HEK293 (cell line): Measurements from ENCODE around the gene CYP27C1.

ENCODE experiments used
- CTCF ChIA-PET: fragments of 350-600 bp; formaldehyde crosslinking; extraction: SDS; loops from one replicate; lab custom pipeline; 2021; ENCODE audit warnings: antibody characterized with exemption; lab: Yijun Ruan, JAX
- POLR2A ChIA-PET: fragments of 300-600 bp; formaldehyde crosslinking; extraction: SDS; loops from one replicate; lab custom pipeline; 2020; ENCODE audit warnings: antibody characterized with exemption, inconsistent platforms; lab: Yijun Ruan, JAX
- H3K27ac ChIP-seq: fragments of 200-500 bp; sonication (Bioruptor generic); 2 replicates; pipeline ENCODE4 v1.5.1; 2014; ENCODE audit warnings: low read depth, low read length, control low read depth, inconsistent platforms; ENCODE audit errors: extremely low read depth
- H3K36me3 ChIP-seq, 2 experiments: fragments of 200-500 bp in 1 of 2; sonication (Bioruptor generic) in 1 of 2; 1 replicate in 1 of 2; 2 replicates in 1 of 2; pipeline ENCODE4 v1.5.1; 2014 to 2017; ENCODE audit warnings: inconsistent platforms in 2 of 2, low read length in 2 of 2; ENCODE audit not compliant: control insufficient read depth in 2 of 2, insufficient read depth in 1 of 2
- H3K4me1 ChIP-seq: fragments of 200-500 bp; sonication (Bioruptor generic); 2 replicates; pipeline ENCODE4 v1.5.1; 2014; ENCODE audit warnings: mild to moderate bottlenecking, low read length, inconsistent platforms; ENCODE audit not compliant: control insufficient read depth, insufficient read depth
- H3K4me3 ChIP-seq: 2 replicates; pipeline ENCODE4 v1.5.1; 2011; ENCODE audit warnings: low read depth, mild to moderate bottlenecking, control low read depth, low read length, moderate library complexity
- H3K9me3 ChIP-seq: fragments of 200-500 bp; sonication (Bioruptor generic); 2 replicates; pipeline ENCODE4 v1.5.1; 2014; ENCODE audit warnings: low read depth, low read length, inconsistent platforms; ENCODE audit not compliant: control insufficient read depth, insufficient read depth
- BCL6B ChIP-seq: fragments of 450-650 bp; formaldehyde crosslinking; IDR thresholded peaks from 2 replicates; pipeline ENCODE4 v1.5.1; 2017; ENCODE audit warnings: missing biosample characterization, missing genetic modification characterization
- IKZF3 ChIP-seq: fragments of 450-650 bp; IDR thresholded peaks from 2 replicates; pipeline ENCODE4 v1.5.0; 2018; ENCODE audit warnings: missing biosample characterization, mild to moderate bottlenecking, missing genetic modification characterization, moderate library complexity
- KLF10 ChIP-seq: fragments of 450-650 bp; IDR thresholded peaks from 2 replicates; pipeline ENCODE4 v1.5.1; 2018; ENCODE audit warnings: missing biosample characterization, mild to moderate bottlenecking, missing genetic modification characterization
- KLF8 ChIP-seq: fragments of 450-650 bp; formaldehyde crosslinking; IDR thresholded peaks from 2 replicates; pipeline ENCODE4 v1.5.1; 2016; ENCODE audit warnings: missing biosample characterization, missing genetic modification characterization
- OVOL3 ChIP-seq: fragments of 450-650 bp; formaldehyde crosslinking; IDR thresholded peaks from 2 replicates; pipeline ENCODE4 v1.5.1; 2016; ENCODE audit warnings: missing biosample characterization, missing genetic modification characterization
- SP7 ChIP-seq: fragments of 450-650 bp; formaldehyde crosslinking; IDR thresholded peaks from 2 replicates; pipeline ENCODE4 v1.5.1; 2016; ENCODE audit warnings: missing biosample characterization, missing genetic modification characterization
- ZBTB49 ChIP-seq: fragments of 450-650 bp; formaldehyde crosslinking; IDR thresholded peaks from 2 replicates; pipeline ENCODE4 v1.5.1; 2016; ENCODE audit warnings: missing biosample characterization, missing genetic modification characterization, low read depth
- ZBTB8A ChIP-seq: fragments of 450-650 bp; formaldehyde crosslinking; IDR thresholded peaks from 2 replicates; pipeline ENCODE4 v1.5.1; 2016; ENCODE audit warnings: missing biosample characterization, missing genetic modification characterization
- ZFHX2 ChIP-seq: fragments of 450-650 bp; formaldehyde crosslinking; conservative IDR thresholded peaks from 2 replicates; pipeline ENCODE4 v1.5.1; 2016; ENCODE audit warnings: missing biosample characterization, missing genetic modification characterization
- ZFP37 ChIP-seq: fragments of 450-650 bp; formaldehyde crosslinking; IDR thresholded peaks from 2 replicates; pipeline ENCODE4 v1.5.1; 2016; ENCODE audit warnings: missing biosample characterization, missing genetic modification characterization
- ZNF121 ChIP-seq: fragments of 450-650 bp; formaldehyde crosslinking; IDR thresholded peaks from 2 replicates; pipeline ENCODE4 v1.5.1; 2016; ENCODE audit warnings: missing biosample characterization, missing genetic modification characterization
- ZNF16 ChIP-seq: fragments of 450-650 bp; formaldehyde crosslinking; IDR thresholded peaks from 2 replicates; pipeline ENCODE4 v1.5.1; 2016; ENCODE audit warnings: low read depth, missing biosample characterization, missing genetic modification characterization
- ZNF175 ChIP-seq: fragments of 450-650 bp; formaldehyde crosslinking; IDR thresholded peaks from 2 replicates; pipeline ENCODE4 v1.5.1; 2016; ENCODE audit warnings: missing biosample characterization, missing genetic modification characterization
- ZNF211 ChIP-seq: fragments of 450-650 bp; formaldehyde crosslinking; IDR thresholded peaks from 2 replicates; pipeline ENCODE4 v1.5.1; 2016; ENCODE audit warnings: low read depth, missing biosample characterization, missing genetic modification characterization
- ZNF24 ChIP-seq: fragments of 450-650 bp; formaldehyde crosslinking; IDR thresholded peaks from 2 replicates; pipeline ENCODE4 v1.5.1; 2016; ENCODE audit warnings: missing biosample characterization, missing genetic modification characterization
- ZNF280C ChIP-seq: fragments of 450-650 bp; formaldehyde crosslinking; IDR thresholded peaks from 2 replicates; pipeline ENCODE4 v1.5.1; 2016; ENCODE audit warnings: missing biosample characterization, missing genetic modification characterization
- ZNF341 ChIP-seq: fragments of 450-650 bp; formaldehyde crosslinking; IDR thresholded peaks from 2 replicates; pipeline ENCODE4; 2016; ENCODE audit warnings: low read depth, missing biosample characterization, missing genetic modification characterization
- ZNF398 ChIP-seq: fragments of 450-650 bp; formaldehyde crosslinking; IDR thresholded peaks from 2 replicates; pipeline ENCODE4 v1.5.1; 2017; ENCODE audit warnings: missing biosample characterization, missing genetic modification characterization
- ZNF433 ChIP-seq: fragments of 450-650 bp; formaldehyde crosslinking; IDR thresholded peaks from 2 replicates; pipeline ENCODE4 v1.5.1; 2016; ENCODE audit warnings: missing biosample characterization, missing genetic modification characterization, low read depth
- ZNF513 ChIP-seq: fragments of 450-650 bp; IDR thresholded peaks from 2 replicates; pipeline ENCODE4 v1.5.1; 2018; ENCODE audit warnings: missing biosample characterization, missing genetic modification characterization
- ZNF707 ChIP-seq: fragments of 450-650 bp; formaldehyde crosslinking; IDR thresholded peaks from 2 replicates; pipeline ENCODE4 v1.5.1; 2016; ENCODE audit warnings: missing biosample characterization, missing genetic modification characterization
- ZNF768 ChIP-seq: fragments of 450-650 bp; formaldehyde crosslinking; IDR thresholded peaks from 2 replicates; pipeline ENCODE4 v1.5.1; 2018; ENCODE audit warnings: missing biosample characterization, mild to moderate bottlenecking, missing genetic modification characterization
- ZSCAN4 ChIP-seq: fragments of 450-650 bp; formaldehyde crosslinking; IDR thresholded peaks from 2 replicates; pipeline ENCODE4 v1.5.1; 2017; ENCODE audit warnings: missing biosample characterization, missing genetic modification characterization

The CYP27C1 gene

GRCh38 chr2:127191331-127192219 is 28.5 kb downstream of the CYP27C1 start:
- no peak overlapping the region for H3K27ac ChIP-seq
- TF ChIP-seq KLF10 (tag by site-specific recombination) = no peak
- TF ChIP-seq ZNF280C = no peak
- no peak for TF ChIP-seq ZSCAN4 (tag by site-specific recombination)
- TF ChIP-seq IKZF3 = no peak
- no peak for TF ChIP-seq ZFHX2 (tag by site-specific recombination)
- TF ChIP-seq ZBTB8A (tag by site-specific recombination) = no peak
- TF ChIP-seq ZBTB49 (tag by site-specific recombination) = no peak
- TF ChIP-seq ZNF341 = no peak
- TF ChIP-seq ZNF707 (tag by site-specific recombination) = no peak
- TF ChIP-seq ZNF121 (tag by site-specific recombination) = no peak
- no peak for TF ChIP-seq ZNF513
- TF ChIP-seq SP7 (tag by site-specific recombination) = no peak
- no peak for TF ChIP-seq KLF8 (tag by site-specific recombination)
- no peak for TF ChIP-seq BCL6B (tag by site-specific recombination)
- no peak for TF ChIP-seq OVOL3
- TF ChIP-seq, all 188 proteins: peak for 0
- ChIA-PET CTCF (interaction anchor here (0.6 to 1.1 kb wide), 3 partner anchors 96 to 384 kb away, joined by 3 read pairs; no protein-coding TSS in a partner anchor), POLR2A (no interaction called here)
- H3K36me3 ChIP-seq = no peaks in the 10 kb centered on the region
- H3K4me1 ChIP-seq = no peaks in the 10 kb centered on the region
- H3K4me3 ChIP-seq = no peak overlapping the region
- no peaks in the 10 kb centered on the region for H3K9me3 ChIP-seq

- Histone ChIP-seq H3K36me3 (no peaks in the 10 kb centered on the region), H3K9me3 (no peaks in the 10 kb centered on the region), H3K27ac (no peak overlapping the region), H3K4me3 (no peak overlapping the region), H3K4me1 (no peaks in the 10 kb centered on the region)
- CTCF ChIA-PET = interaction anchor here (0.6 to 1.9 kb wide), 2 partner anchors 9 to 37 kb away, joined by 5 to 9 read pairs; no protein-coding TSS in a partner anchor
- POLR2A ChIA-PET = no interaction called here
- TF ChIP-seq ZNF24 (tag by site-specific recombination) (no peak), IKZF3 (no peak), ZSCAN4 (tag by site-specific recombination) (no peak), ZNF433 (tag by site-specific recombination) (no peak), ZNF211 (tag by site-specific recombination) (no peak), ZFP37 (tag by site-specific recombination) (no peak), ZNF16 (no peak), ZNF175 (tag by site-specific recombination) (no peak), ZNF398 (tag by site-specific recombination) (no peak), ZNF768 (tag by site-specific recombination) (no peak)
These were observed 31.3 kb downstream of the CYP27C1 start for GRCh38 chr2:127188797-127189196.
